ENCODE measurements around the gene NEUROD4.
A peak's percentile ranks its signal among the peaks of the same experiment; 100 is the strongest.

The NEUROD4 gene

GRCh38 chr12:54998958-54999510 lies 20.7 kb upstream of the NEUROD4 start:
- DNase-seq = peak in 1 of 2 donors; percentile 61

DNA sequence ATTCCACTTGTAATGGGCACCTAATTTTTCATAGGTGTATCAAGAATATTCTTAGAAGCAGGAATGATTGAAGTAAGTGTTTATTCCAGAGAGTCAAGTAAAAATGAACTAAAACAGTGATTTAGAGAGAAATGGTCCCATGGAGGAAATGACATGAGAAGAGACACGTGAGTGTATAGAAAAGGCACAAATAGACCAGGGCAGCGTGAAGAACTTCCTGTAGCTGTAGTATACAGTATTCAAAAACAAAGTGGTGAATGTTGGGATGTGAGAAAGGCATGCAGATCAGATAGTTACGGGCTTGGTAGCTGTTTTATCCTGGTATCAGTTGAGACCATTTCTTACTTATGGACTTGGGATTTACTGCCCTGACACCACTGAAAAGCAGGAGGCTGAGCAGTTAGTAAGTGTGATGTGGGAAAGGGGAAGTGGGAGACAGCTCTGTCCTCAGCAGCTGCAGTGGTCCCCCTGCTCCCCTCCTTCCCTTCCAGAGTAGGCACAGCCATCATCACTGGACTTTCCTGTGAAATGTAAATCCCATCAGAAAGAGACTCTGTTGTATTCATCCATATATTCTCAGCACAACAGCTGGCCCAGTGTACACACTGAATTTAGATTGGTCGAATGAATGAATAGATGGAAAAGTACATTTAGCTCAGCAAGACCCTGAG lies 18.4 kb upstream of the NEUROD4 start:
- no peak for DNase-seq

GRCh38 chr12:55002355-55002754 lies 17.4 kb upstream of the NEUROD4 start:
- no peak for DNase-seq

DNA sequence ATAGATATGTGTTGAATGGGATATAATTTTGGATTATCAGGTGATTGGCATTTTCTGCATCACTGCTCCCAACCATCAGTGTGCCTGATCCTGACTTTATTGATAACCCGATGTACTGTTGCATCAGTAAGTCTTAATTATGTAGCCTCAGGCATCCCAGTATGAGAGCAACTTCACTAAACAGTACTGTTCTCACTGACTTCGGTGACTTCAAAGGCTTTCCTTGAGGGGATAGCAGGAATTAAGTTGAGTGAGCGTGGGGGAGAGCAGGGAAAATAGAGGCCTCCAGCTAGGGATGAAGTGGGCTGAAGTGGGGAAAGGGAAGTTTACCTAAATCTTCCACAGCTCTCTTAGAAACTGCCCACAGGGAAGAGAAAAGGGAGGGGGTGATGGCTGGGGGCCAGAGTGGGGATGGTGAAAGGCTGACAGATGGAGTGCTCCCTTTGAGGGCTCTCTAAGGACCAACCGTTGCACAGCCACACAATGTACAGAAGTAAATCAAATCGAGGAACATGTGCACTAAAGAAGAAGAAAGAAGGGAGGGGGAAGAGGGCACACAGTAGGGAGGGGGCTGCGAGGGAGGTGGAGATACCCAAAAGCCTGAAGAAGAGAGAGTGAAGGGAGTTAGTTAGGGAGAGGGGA lies 10.7 kb upstream of the NEUROD4 start:
- DNase-seq = no peak

GRCh38 chr12:55017416-55017925 lies 2.3 kb upstream of the NEUROD4 start:
- no peak for DNase-seq

GRCh38 chr12:55024575-55024974 lies 4.8 kb downstream of the NEUROD4 start:
- DNase-seq = no peak

- no peak for DNase-seq
Observed at GRCh38 chr12:55025508-55025907, 5.7 kb downstream of the NEUROD4 start.

DNA sequence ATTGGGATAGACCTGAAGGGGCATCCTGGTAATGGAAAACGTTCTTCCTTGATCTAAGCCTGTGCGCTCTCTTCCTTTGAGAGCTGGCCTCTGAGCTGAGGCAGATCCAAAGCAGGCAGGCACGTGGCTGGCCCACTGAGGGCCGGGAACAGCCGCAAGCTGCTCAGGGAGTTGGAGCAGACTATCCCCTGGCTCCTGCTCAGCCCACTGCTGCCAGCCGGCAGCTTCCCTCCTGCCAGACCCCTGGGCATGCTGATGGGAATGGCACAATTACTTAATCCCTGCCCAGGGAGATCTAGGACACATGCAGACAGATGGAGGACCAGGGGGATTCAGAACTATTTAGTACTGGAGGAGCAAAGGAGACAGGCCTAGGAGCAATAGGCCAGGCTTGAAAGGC lies 14.4 kb downstream of the NEUROD4 start:
- no peak for DNase-seq

GRCh38 chr12:55036326-55037115 lies 16.7 kb downstream of the NEUROD4 start:
- no peak for DNase-seq

GRCh38 chr12:55037351-55037987 lies 17.7 kb downstream of the NEUROD4 start:
- peak in 1 of 2 donors; percentile 54 for DNase-seq

DNA sequence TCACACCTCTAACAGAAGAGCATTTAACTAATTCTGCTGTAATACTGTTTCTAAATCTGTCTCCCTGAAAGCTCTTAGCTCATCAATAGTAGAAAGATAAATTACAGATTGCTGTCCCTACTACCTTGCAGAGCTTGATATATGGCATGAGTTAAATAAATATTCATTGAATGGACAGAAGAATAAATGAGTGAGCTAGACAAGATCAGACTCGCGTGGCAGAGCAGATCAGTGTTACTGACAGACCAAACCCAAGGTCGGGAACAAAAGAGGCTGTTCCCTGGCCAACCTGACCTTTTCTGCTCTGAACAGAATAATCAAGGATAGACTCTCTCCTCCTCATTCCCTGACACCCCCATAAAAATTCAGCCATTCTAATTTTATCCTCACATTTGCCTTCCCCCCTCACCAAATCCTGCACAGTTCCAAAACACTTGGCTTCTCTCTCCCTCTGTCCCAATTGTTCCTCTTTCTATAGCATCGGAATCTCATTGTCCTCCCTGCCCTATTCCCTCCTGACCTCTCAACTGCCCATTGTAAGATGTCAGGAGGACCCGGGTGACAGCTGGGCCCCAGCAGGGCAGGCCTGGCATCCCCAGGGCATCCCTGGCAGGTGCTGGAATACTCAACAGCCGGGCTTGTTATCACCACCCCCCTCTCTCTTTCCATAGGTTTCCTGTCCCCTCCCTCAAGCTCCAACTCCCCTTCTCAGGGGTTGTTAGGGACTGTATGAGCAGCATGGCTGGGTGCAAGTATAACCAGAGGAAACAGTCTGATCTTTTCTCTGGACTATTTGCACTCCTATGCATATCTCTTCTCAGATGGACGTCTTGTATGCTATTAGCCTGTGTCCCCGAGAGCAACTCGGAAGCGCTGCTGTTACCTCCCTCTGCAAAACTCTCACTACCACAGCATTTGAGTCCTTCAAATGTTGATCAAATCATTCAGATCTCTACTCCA lies 19.9 kb downstream of the NEUROD4 start:
- DNase-seq = no peak

GRCh38 chr12:55041345-55042055 lies 21.7 kb downstream of the NEUROD4 start:
- DNase-seq = peak in 1 of 2 donors; percentile 17

DNA sequence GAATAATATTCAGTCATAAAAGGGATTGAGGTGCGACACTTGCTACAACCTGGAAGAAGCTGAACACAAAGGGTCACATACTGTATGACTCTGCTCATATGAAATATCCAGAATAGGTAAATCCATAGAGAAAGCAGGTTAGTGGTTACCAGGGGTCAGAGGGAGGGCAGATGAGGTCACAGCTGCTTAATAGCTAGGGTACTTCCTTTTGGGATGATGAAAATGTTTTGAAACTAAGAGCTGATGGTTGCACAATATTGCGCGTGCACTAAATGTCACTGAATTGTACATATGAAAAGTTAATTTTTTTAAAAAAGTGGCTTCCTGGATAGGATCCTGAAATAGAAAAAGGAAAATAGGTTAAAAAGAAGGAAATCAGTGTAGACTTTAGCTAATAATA lies 23.8 kb downstream of the NEUROD4 start:
- peak; percentile 84 to 89 for DNase-seq

- DNase-seq = no peak
Observed at GRCh38 chr12:55044135-55044534, 24.4 kb downstream of the NEUROD4 start.

DNA sequence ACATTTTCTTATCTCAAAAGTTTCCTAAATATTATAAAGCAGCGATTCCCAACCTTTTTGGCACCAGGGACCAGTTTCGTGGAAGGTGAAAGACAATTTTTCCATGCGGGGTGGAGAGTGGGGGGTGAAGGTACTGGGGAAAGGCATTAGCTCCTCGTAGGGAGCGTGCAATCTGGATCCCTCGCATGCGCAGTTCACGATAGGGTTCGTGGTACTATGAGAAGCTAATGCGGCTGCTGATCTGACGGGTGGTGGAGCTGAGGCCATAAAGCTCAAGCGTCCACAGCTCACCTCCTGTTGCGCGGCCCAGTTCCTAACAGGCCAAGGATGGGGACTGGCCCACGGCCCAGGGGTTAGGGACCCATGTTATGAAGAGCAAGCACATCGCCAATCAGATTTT lies 29.9 kb downstream of the NEUROD4 start:
- no peak for DNase-seq

GRCh38 chr12:55051197-55051947 lies 31.6 kb downstream of the NEUROD4 start:
- no peak for DNase-seq

- DNase-seq = peak in 1 of 2 donors; percentile 27
Observed at GRCh38 chr12:55057481-55057880, 37.7 kb downstream of the NEUROD4 start.

DNA sequence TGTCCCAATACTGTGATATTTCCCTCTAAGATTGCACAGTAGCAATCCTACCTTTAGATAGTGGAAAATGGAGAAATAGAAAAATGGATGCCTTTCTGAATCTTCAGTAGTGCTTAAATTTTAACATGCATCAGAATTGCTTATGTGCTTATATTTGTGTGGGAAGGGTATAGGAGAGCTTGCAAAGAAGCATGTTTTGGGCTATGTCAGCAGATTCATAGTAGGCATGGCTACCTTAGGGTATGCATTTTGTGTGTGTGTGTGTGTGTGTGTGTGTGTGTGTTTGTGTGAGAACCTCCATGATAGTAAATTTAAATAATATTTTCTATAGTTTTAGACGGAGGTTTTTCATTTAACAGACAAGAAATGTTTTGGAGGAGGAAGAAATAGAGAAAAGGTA lies 38.3 kb downstream of the NEUROD4 start:
- no peak for DNase-seq

DNA sequence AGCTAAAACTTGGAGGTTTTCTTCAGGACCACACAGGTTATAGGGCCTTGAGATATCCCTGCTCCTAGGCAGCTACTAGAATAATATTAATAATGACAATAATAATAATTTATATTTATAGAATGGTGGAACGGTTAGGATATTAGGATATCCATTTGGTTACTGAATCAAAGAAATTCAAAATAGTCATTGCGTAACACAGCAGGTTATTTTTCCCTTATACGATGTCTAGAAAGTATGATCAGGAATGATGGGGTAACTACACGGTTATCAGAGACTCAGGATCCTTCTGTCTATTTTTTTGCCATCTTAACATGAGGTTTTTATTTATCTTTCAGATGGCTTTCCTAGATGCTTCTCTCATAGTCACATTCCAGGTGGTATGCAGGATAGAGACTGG lies 39.0 kb downstream of the NEUROD4 start:
- no peak for DNase-seq

- DNase-seq = no peak
Observed at GRCh38 chr12:55060470-55060869, 40.7 kb downstream of the NEUROD4 start.
